Fibroblast of gingiva (primary cell): Measurements from ENCODE around the gene PRR14L.

Experiments
- DNase-seq: peaks from one replicate; pipeline ENCODE4 v3.0.0-alpha.2; 2011; ENCODE audit warnings: low read depth

PRR14L gene

GRCh38 chr22:31639436-31640039, 110.4 kb downstream of the PRR14L start:
- DNase-seq = no peak

- no peak for DNase-seq
Measured at GRCh38 chr22:31637891-31638618, 111.9 kb downstream of the PRR14L start.

DNA sequence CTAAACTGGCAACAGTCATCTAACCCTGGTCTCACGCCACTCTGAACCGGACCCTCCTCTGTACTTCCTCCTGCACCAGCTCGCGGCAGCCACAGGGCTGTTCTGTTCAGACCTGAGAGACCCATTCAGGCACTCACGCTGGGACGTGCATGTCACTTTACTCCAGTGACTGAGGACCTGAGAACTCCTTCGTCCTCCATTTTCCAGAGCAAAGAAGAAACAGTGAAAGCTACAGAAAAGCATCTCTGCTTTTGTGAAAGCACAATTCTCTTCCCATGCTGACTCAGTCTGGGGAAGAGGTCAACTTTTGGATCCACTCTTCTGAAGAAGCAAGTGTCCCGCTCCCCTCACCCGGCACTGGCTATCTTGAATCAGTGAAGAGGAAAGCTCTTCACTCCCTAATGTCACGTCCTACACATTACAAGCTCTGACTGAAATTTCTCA, 112.5 kb downstream of the PRR14L start:
- no peak for DNase-seq

DNA sequence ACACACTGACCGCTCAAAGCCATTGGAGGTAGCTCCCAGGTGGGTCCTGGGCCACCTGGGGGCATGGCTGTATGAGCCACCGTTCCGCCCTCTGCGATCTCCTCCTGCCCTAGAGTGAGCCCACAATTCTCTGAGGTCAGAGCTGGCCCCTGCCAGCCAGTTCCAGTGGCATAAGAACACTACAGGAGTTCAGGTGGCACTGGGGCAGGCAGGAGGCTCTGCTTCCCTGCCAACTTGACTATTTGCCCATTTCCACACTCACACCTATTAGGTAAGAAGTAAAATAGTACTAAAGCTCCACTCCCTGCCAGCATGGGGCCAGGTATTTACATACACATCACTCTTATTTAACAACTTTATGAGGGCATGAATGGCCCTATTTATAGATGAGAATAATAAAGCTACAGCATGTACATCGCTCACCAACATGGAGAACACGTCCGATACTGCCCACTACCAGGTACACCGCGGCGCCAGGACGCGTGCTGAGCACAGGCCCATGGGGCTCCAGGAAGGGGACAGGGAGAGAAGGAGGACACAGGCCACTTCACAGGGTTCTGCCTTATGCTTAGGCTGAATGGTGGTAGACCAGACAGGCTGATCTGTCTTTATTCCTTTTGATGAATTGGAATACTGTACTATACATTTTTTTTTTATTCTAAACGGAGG, 114.2 kb downstream of the PRR14L start:
- DNase-seq = no peak

DNA sequence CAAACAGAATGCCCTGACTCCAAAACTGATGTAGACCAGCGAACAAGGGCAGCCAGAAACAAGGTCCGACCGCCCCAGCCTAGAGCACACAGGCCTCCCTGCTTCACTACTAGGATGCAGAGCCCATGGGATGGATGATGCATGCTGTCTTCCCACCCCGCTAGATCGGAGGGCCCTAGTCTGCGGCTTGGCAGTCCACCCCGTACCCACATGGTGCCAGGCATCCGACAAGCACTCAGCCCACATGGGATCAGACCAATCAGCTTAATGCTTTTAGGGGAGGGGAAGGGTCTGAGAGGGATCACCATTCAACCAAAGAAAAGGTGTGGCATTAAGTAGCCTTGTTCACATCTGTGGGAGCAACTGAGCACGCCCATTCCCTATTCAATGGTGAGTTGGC, 118.5 kb downstream of the PRR14L start:
- DNase-seq = peak; percentile 30
